Trophoblast cell (in vitro differentiated cells and primary cell): ENCODE results near the gene RBM26.

Experiments used
- DNase-seq, 2 donors: peaks; one replicate each; pipeline ENCODE4 v3.0.0-alpha.2; 2016
- H2AFZ ChIP-seq: 2 replicates; pipeline ENCODE4 v1.6.1; 2013; ENCODE audit warnings: low read length, moderate library complexity, mild to moderate bottlenecking; ENCODE audit not compliant: insufficient read depth, poor library complexity
- H2AK5ac ChIP-seq: 2 replicates; pipeline ENCODE4 v1.6.1; 2013; ENCODE audit warnings: mild to moderate bottlenecking, low read length
- H2BK120ac ChIP-seq: 2 replicates; pipeline ENCODE4 v1.6.1; 2013; ENCODE audit warnings: low read length, mild to moderate bottlenecking, moderate library complexity; ENCODE audit not compliant: insufficient read depth, poor library complexity
- H2BK12ac ChIP-seq: 2 replicates; pipeline ENCODE4 v1.6.1; 2013; ENCODE audit warnings: mild to moderate bottlenecking, low read length, moderate library complexity
- H2BK5ac ChIP-seq: 2 replicates; pipeline ENCODE4 v1.6.1; 2013; ENCODE audit warnings: low read length, low read depth, moderate library complexity, mild to moderate bottlenecking; ENCODE audit not compliant: poor library complexity
- H3K14ac ChIP-seq: 2 replicates; pipeline ENCODE4 v1.6.1; 2013; ENCODE audit warnings: mild to moderate bottlenecking, low read length
- H3K18ac ChIP-seq: 2 replicates; pipeline ENCODE4 v1.6.1; 2013; ENCODE audit warnings: mild to moderate bottlenecking, low read length
- H3K23ac ChIP-seq: 2 replicates; pipeline ENCODE4 v1.6.1; 2013; ENCODE audit warnings: low read length
- H3K27ac ChIP-seq: 2 replicates; pipeline ENCODE4 v1.5.1; 2013; ENCODE audit warnings: low read depth, mild to moderate bottlenecking, inconsistent platforms, low read length, moderate library complexity
- H3K27me3 ChIP-seq: 2 replicates; pipeline ENCODE4 v1.6.1; 2013; ENCODE audit warnings: inconsistent platforms, mild to moderate bottlenecking, low read length, moderate library complexity; ENCODE audit not compliant: insufficient read depth
- H3K36me3 ChIP-seq, 2 experiments: 1 replicate in 1 of 2; 2 replicates in 1 of 2; pipeline ENCODE4 v1.6.1; 2013; ENCODE audit warnings: low read length in 2 of 2, mild to moderate bottlenecking in 2 of 2, moderate library complexity in 1 of 2; ENCODE audit not compliant: insufficient read depth in 2 of 2, control insufficient read depth in 1 of 2
- H3K4ac ChIP-seq: 2 replicates; pipeline ENCODE4 v1.6.1; 2013; ENCODE audit warnings: low read depth, mild to moderate bottlenecking, low read length, moderate library complexity
- H3K4me1 ChIP-seq, 2 experiments: 1 replicate in 1 of 2; 2 replicates in 1 of 2; pipeline ENCODE4 v1.6.1; 2013; ENCODE audit warnings: low read length in 2 of 2, mild to moderate bottlenecking in 2 of 2, moderate library complexity in 1 of 2; ENCODE audit not compliant: insufficient read depth in 2 of 2, control insufficient read depth in 1 of 2
- H3K4me2 ChIP-seq: 2 replicates; pipeline ENCODE4 v1.6.1; 2013; ENCODE audit warnings: inconsistent platforms, mild to moderate bottlenecking, low read length, moderate library complexity
- H3K4me3 ChIP-seq: 2 replicates; pipeline ENCODE4 v1.5.1; 2013; ENCODE audit warnings: mild to moderate bottlenecking, low read depth, low read length, inconsistent platforms
- H3K79me1 ChIP-seq: one replicate; pipeline ENCODE4 v1.6.1; 2013; ENCODE audit warnings: low read length
- H3K79me2 ChIP-seq: 2 replicates; pipeline ENCODE4 v1.6.1; 2013; ENCODE audit warnings: low read length, mild to moderate bottlenecking; ENCODE audit not compliant: control insufficient read depth, insufficient read depth, poor library complexity
- H3K9ac ChIP-seq: 2 replicates; pipeline ENCODE4 v1.6.1; 2013; ENCODE audit warnings: mild to moderate bottlenecking, low read length
- H3K9me3 ChIP-seq: 2 replicates; pipeline ENCODE4 v1.6.1; 2013; ENCODE audit warnings: low read depth, mild to moderate bottlenecking, control low read depth, inconsistent platforms, low read length; ENCODE audit not compliant: insufficient read depth
- H4K12ac ChIP-seq: 2 replicates; pipeline ENCODE4 v1.6.1; 2013; ENCODE audit warnings: low read depth, mild to moderate bottlenecking, low read length, moderate library complexity
- H4K8ac ChIP-seq: 2 replicates; pipeline ENCODE4 v1.6.1; 2013; ENCODE audit warnings: low read depth, mild to moderate bottlenecking, low read length, moderate library complexity
- H4K91ac ChIP-seq: one replicate; pipeline ENCODE4 v1.6.1; 2013; ENCODE audit warnings: low read depth, mild to moderate bottlenecking, low read length, moderate library complexity
- WGBS: extraction: QIAGEN DNeasy Blood & Tissue Kit; methylation state at CpG from one replicate; pipeline ENCODE4 v1.1.7; 2013; ENCODE audit warnings: missing lambda C conversion rate; ENCODE audit not compliant: insufficient read length, insufficient coverage; ENCODE audit errors: extremely low coverage; 5-methylcytosine and 5-hydroxymethylcytosine counted together

The RBM26 gene

DNA sequence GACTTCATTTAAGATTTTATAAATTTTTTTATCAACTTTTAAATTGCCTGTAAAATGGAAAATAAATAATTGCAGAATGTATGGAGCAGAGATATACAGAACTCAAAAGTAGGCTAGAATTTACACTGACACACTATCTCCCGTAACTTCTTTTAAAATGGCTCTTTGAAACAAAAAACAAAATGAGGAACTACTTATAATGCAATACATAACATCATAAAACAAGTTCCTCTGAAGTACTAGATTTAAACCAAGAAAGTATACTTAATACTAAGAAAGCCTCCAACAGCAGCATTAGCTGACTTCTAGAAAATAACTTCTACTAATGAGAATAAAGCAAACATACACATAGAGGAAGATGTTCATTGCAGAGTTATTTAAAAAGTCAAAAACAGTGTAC, 17.0 kb downstream of the RBM26 start:
- peaks cover 5 to 13% of the 10 kb centered on the region in 2 experiments for H3K4me1 ChIP-seq
- H3K79me1 ChIP-seq = no peaks in the 10 kb centered on the region
- H3K4me2 ChIP-seq = no peak overlapping the region
- no peak overlapping the region for H3K4me3 ChIP-seq
- no peak overlapping the region for H2BK5ac ChIP-seq
- H3K9ac ChIP-seq = no peak overlapping the region
- no peak overlapping the region for H4K8ac ChIP-seq
- H2BK120ac ChIP-seq = no peak overlapping the region
- H3K27ac ChIP-seq = no peak overlapping the region
- no CpG with 5 or more reads among the region's 1 CpG for WGBS
- no peaks in the 10 kb centered on the region for H3K9me3 ChIP-seq
- no peak overlapping the region for H3K14ac ChIP-seq
- H3K36me3 ChIP-seq = peaks cover 0 to 2% of the 10 kb centered on the region in 2 experiments
- H2AK5ac ChIP-seq = no peak overlapping the region
- no peaks in the 10 kb centered on the region for H3K27me3 ChIP-seq
- H3K18ac ChIP-seq = no peak overlapping the region
- no peak overlapping the region for H3K4ac ChIP-seq
- H3K79me2 ChIP-seq = peaks cover 5% of the 10 kb centered on the region
- no peak overlapping the region for H2BK12ac ChIP-seq
- no peak overlapping the region for H2AFZ ChIP-seq
- no peak overlapping the region for H3K23ac ChIP-seq
- H4K12ac ChIP-seq = no peak overlapping the region
- no peak for DNase-seq
- H4K91ac ChIP-seq = no peak overlapping the region

DNA sequence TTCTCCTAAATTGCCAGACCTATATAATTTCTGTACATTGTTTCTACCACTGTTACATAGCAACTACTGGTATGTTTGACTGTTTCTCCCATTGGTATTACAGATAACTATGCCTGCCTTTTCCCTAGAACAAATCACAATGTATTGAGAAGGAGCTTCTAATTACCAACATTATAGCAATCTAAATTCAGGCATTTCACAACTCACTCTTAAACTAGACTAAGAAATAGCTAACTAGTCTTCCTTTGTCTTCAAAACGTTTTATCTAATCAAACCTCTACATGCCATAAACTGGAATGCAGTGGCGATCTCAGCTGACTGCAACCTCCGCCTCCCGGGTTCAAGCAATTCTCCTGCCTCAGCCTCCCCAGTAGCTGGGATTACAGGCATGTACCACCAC, 18.2 kb downstream of the RBM26 start:
- WGBS = no CpG with 5 or more reads among the region's 4 CpGs

DNA sequence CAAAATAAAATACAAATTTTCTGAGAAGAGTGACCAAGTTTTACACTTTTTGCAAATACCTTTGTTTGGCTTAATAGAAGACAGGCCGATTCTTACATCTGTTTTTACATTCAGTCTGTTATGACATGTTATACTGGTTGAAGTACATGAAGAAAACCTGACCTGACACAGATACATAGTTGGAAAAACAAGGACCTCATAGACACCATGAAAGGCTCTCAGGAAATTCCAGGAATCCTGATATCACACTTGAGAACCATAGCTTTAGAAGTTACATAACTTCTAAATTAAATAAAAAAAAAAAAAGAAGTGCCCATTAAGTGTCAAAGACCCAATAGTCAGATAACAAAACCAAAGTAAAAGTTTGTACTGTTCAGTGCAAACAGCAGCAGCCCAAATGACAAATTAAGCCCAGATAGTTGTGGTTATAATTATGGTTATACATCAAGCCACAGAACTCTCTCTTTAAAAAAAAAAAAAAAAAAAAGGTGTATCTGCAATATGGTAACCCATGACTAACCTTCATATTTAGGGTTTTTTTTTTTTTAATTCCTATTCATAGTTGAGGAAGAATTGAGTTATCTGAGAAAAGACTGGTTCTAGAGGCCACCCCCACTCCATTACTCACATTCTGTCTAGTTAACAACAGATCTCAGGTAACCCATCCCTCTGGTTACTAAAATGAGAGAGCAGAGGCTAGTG, 19.8 kb downstream of the RBM26 start:
- H3K4me1 ChIP-seq = peaks cover 0 to 3% of the 10 kb centered on the region in 2 experiments
- H2AK5ac ChIP-seq = no peak overlapping the region
- no peaks in the 10 kb centered on the region for H3K79me1 ChIP-seq
- peaks cover 0 to 2% of the 10 kb centered on the region in 2 experiments for H3K36me3 ChIP-seq
- H3K14ac ChIP-seq = no peak overlapping the region
- DNase-seq = no peak
- no peaks in the 10 kb centered on the region for H3K27me3 ChIP-seq
- no peak overlapping the region for H3K27ac ChIP-seq
- no peaks in the 10 kb centered on the region for H3K9me3 ChIP-seq
- no peak overlapping the region for H4K8ac ChIP-seq
- no peak overlapping the region for H2BK5ac ChIP-seq
- no peak overlapping the region for H3K18ac ChIP-seq
- H2BK12ac ChIP-seq = no peak overlapping the region
- no CpG with 5 or more reads among the region's 1 CpG for WGBS
- H2AFZ ChIP-seq = no peak overlapping the region
- H4K91ac ChIP-seq = no peak overlapping the region
- H3K23ac ChIP-seq = no peak overlapping the region
- peaks cover 5% of the 10 kb centered on the region for H3K79me2 ChIP-seq
- H2BK120ac ChIP-seq = no peak overlapping the region
- no peak overlapping the region for H3K4ac ChIP-seq
- H4K12ac ChIP-seq = no peak overlapping the region
- H3K4me3 ChIP-seq = no peak overlapping the region
- H3K4me2 ChIP-seq = no peak overlapping the region
- no peak overlapping the region for H3K9ac ChIP-seq

More for the DNA sequence above, 18.2 kb downstream of the RBM26 start:
- H4K12ac ChIP-seq = no peak overlapping the region
- H3K27ac ChIP-seq = no peak overlapping the region
- no peak overlapping the region for H2AK5ac ChIP-seq
- H3K4me1 ChIP-seq = peaks cover 0 to 4% of the 10 kb centered on the region in 2 experiments
- H3K9ac ChIP-seq = no peak overlapping the region
- no peak overlapping the region for H3K23ac ChIP-seq
- no peak for DNase-seq
- H4K8ac ChIP-seq = no peak overlapping the region
- H2AFZ ChIP-seq = no peak overlapping the region
- no peaks in the 10 kb centered on the region for H3K9me3 ChIP-seq
- no peaks in the 10 kb centered on the region for H3K79me1 ChIP-seq
- H3K4me3 ChIP-seq = no peak overlapping the region
- no peak overlapping the region for H2BK120ac ChIP-seq
- H2BK5ac ChIP-seq = no peak overlapping the region
- no peak overlapping the region for H3K4me2 ChIP-seq
- no peak overlapping the region for H3K18ac ChIP-seq
- peaks cover 5% of the 10 kb centered on the region for H3K79me2 ChIP-seq
- H3K14ac ChIP-seq = no peak overlapping the region
- H3K4ac ChIP-seq = peak overlapping the region; percentile 89
- peaks cover 0 to 2% of the 10 kb centered on the region in 2 experiments for H3K36me3 ChIP-seq
- H2BK12ac ChIP-seq = no peak overlapping the region
- H4K91ac ChIP-seq = no peak overlapping the region
- no peaks in the 10 kb centered on the region for H3K27me3 ChIP-seq

DNA sequence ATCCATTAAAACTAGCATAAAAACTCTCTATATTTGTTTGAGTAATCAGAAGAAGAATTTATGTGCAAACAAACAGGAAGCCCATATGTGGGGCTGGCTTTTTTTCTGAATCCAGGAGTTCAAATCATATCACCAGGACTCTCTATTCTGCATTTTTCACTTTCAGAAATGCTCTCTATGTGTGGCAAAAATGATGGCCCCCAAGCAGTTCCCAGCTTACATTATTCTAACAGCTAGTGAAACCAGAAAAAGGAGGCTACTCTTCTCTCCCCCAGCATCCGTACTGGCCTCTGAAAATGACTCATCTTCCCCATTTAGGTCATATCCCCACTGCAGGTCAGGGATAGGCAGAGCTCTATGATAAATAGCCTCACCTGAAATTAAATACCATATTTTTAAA, 20.4 kb downstream of the RBM26 start:
- Histone ChIP-seq H3K4me3 (no peak overlapping the region), H3K23ac (no peak overlapping the region), H2BK5ac (no peak overlapping the region), H3K4ac (no peak overlapping the region), H3K4me1 (peaks cover 0 to 3% of the 10 kb centered on the region in 2 experiments), H4K12ac (no peak overlapping the region), H4K8ac (no peak overlapping the region), H3K79me2 (peaks cover 5% of the 10 kb centered on the region), H3K27me3 (no peaks in the 10 kb centered on the region), H3K79me1 (no peaks in the 10 kb centered on the region), H3K9ac (no peak overlapping the region), H2AK5ac (no peak overlapping the region), H2BK120ac (no peak overlapping the region), H2BK12ac (no peak overlapping the region), H3K14ac (no peak overlapping the region), H4K91ac (no peak overlapping the region), H3K9me3 (no peaks in the 10 kb centered on the region), H3K18ac (no peak overlapping the region), H3K36me3 (peaks cover 0 to 2% of the 10 kb centered on the region in 2 experiments), H2AFZ (no peak overlapping the region), H3K4me2 (no peak overlapping the region), H3K27ac (no peak overlapping the region)
- DNase-seq = no peak
- no CpG with 5 or more reads among the region's 1 CpG for WGBS
